Neural cell (in vitro differentiated cells): ENCODE data around the gene ADAP1. TPM values are rescaled to one million over a fixed set of nuclear protein-coding genes. Genes with fewer than 3 reads are reported as not detected.
"Not testable (repeated sequence)": the region's sequence is repeated elsewhere in the genome, so short reads cannot be mapped to it uniquely, and the experiment has no call there.

Experiments used
- H2AFZ ChIP-seq: fragments of 200-600, 300-800 bp; sonication (generic), shearing (Covaris generic); 2 replicates; pipeline ENCODE4 v1.6.0; 2014; ENCODE audit warnings: low read depth, mild to moderate bottlenecking, antibody characterized with exemption, low read length, moderate library complexity
- H3F3A ChIP-seq: fragments of 200-600 bp; shearing (Covaris generic); 2 replicates; pipeline ENCODE4 v1.6.1; 2016; ENCODE audit warnings: mild to moderate bottlenecking, moderate library complexity, mixed read lengths, antibody characterized with exemption, low read length; ENCODE audit not compliant: insufficient read depth, poor library complexity, severe bottlenecking
- H3K27ac ChIP-seq: fragments of 200-600, 300-800 bp; sonication (generic), shearing (Covaris generic); 2 replicates; pipeline ENCODE4 v1.5.1; 2014; ENCODE audit warnings: mild to moderate bottlenecking, low read length, moderate library complexity
- H3K27me3 ChIP-seq: fragments of 300-800, 200-600 bp; sonication (generic), shearing (Covaris generic); 2 replicates; pipeline ENCODE4 v1.6.0; 2014; ENCODE audit warnings: mild to moderate bottlenecking, low read depth, low read length, moderate library complexity; ENCODE audit not compliant: insufficient read depth
- H3K36me3 ChIP-seq: fragments of 300-800, 200-600 bp; sonication (generic), shearing (Covaris generic); 2 replicates; pipeline ENCODE4 v1.5.1; 2014; ENCODE audit warnings: mild to moderate bottlenecking, antibody characterized with exemption, low read length, moderate library complexity; ENCODE audit not compliant: insufficient read depth
- H3K4me2 ChIP-seq: fragments of 300-800, 200-600 bp; sonication (generic), shearing (Covaris generic); 2 replicates; pipeline ENCODE4 v1.6.0; 2014; ENCODE audit warnings: mild to moderate bottlenecking, low read length
- H3K4me3 ChIP-seq: fragments of 300-800, 200-600 bp; sonication (generic), shearing (Covaris generic); 2 replicates; pipeline ENCODE4 v1.5.1; 2014; ENCODE audit warnings: mild to moderate bottlenecking, low read length, moderate library complexity
- H3K79me2 ChIP-seq: fragments of 200-600 bp; shearing (Covaris generic); replicated peaks from 2 replicates; pipeline ENCODE4 v1.6.0; 2014; ENCODE audit warnings: mild to moderate bottlenecking, low read length, moderate library complexity; ENCODE audit not compliant: insufficient read depth
- H3K9ac ChIP-seq: fragments of 300-800, 200-600 bp; sonication (generic), shearing (Covaris generic); 2 replicates; pipeline ENCODE4 v1.6.1; 2016; ENCODE audit warnings: mild to moderate bottlenecking, low read length, mixed read lengths
- H3K9me2 ChIP-seq: fragments of 200-600 bp; shearing (Covaris generic); 2 replicates; pipeline ENCODE4 v1.6.1; 2016; ENCODE audit warnings: mild to moderate bottlenecking, low read length, mixed read lengths; ENCODE audit not compliant: insufficient read depth
- H3K9me3 ChIP-seq: fragments of 200-600, 300-800 bp; sonication (generic), shearing (Covaris generic); 2 replicates; pipeline ENCODE4 v1.6.1; 2016; ENCODE audit warnings: mild to moderate bottlenecking, mixed run types, low read length, moderate library complexity, mixed read lengths
- H4K20me1 ChIP-seq: fragments of 200-600 bp; shearing (Covaris generic); 2 replicates; pipeline ENCODE4 v1.6.1; 2016; ENCODE audit warnings: mild to moderate bottlenecking, mixed run types; ENCODE audit not compliant: insufficient read depth
- EP300 ChIP-seq: fragments of 450-650 bp; conservative IDR thresholded peaks from 2 replicates; pipeline ENCODE4 v1.6.1; 2014; ENCODE audit warnings: antibody characterized with exemption, mild to moderate bottlenecking, moderate library complexity; ENCODE audit not compliant: poor library complexity, severe bottlenecking
- EZH2 ChIP-seq: fragments of 200-600, 300-800 bp; shearing (Covaris generic), sonication (generic); IDR thresholded peaks from 2 replicates; pipeline ENCODE4 v1.6.1; 2014; ENCODE audit warnings: antibody characterized with exemption, low read length, borderline replicate concordance, mild to moderate bottlenecking; ENCODE audit not compliant: insufficient read depth, poor library complexity, severe bottlenecking
- MXI1 ChIP-seq: fragments of 450-650 bp; conservative IDR thresholded peaks from 2 replicates; pipeline ENCODE4 v1.6.1; 2014; ENCODE audit warnings: antibody characterized with exemption, mild to moderate bottlenecking; ENCODE audit not compliant: poor library complexity, severe bottlenecking
- POLR2AphosphoS5 ChIP-seq: IDR thresholded peaks from 2 replicates; pipeline ENCODE4 v1.6.1; 2012
- RAD21 ChIP-seq: fragments of 450-650 bp; conservative IDR thresholded peaks from 2 replicates; pipeline ENCODE4 v1.6.1; 2014; ENCODE audit warnings: antibody characterized with exemption, mild to moderate bottlenecking, moderate library complexity
- REST ChIP-seq: IDR thresholded peaks from 2 replicates; pipeline ENCODE4 v1.6.1; 2012; ENCODE audit warnings: borderline replicate concordance
- SMC3 ChIP-seq: fragments of 450-650 bp; conservative IDR thresholded peaks from 2 replicates; pipeline ENCODE4 v1.6.1; 2014; ENCODE audit warnings: antibody characterized with exemption, mild to moderate bottlenecking, moderate library complexity; ENCODE audit not compliant: poor library complexity
- TAF1 ChIP-seq: IDR thresholded peaks from 2 replicates; pipeline ENCODE4 v1.6.1; 2012; ENCODE audit warnings: low read depth
- polyA plus RNA-seq: library from polyadenylated mRNA; depleted of rRNA; stranded (reverse); fragments of >200 nt; gene quantifications from 2 replicates; pipeline ENCODE4 v1.2.3, GENCODE V29; 2014
- TF ChIP-seq, protein P1 (sequence below): fragments of 450-650 bp; IDR thresholded peaks from 2 replicates; pipeline ENCODE4 v1.5.1; 2014; ENCODE audit warnings: antibody characterized with exemption, mild to moderate bottlenecking, moderate library complexity; ENCODE audit not compliant: poor library complexity, severe bottlenecking

The ADAP1 gene
- polyA plus RNA-seq, 1 donor from 2014 or later: 76.8 TPM

DNA sequence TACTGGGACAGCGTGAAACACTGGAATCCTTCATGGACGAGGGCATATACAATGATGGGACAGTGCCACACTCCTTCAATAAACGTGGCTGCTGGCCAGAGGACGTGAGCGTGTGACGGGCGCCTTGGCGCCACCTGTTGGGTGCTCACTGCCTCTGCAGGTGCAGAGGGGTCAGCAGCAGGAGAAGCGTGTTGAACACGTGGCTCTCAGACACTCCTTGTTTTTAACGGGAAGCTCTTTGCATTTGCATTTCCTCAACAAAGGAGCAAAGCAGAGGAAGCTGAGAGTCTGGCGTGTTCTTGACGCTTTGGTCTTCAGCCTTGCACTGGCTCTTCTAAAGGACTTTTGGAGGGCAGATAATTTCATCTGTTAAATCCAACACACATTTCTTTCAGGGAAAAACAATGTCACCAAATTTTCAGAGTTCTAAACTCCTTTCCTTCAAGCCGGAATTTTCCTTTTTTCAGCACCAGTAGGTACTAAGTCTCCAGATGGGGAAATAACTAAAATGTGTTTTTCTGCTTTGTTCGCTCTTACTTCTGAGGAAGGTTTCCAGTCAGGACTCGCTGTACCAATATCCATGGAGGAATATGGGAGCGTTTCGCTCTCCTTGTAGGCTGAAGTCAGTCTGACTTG is 81.0 kb downstream of the ADAP1 start:
- H3F3A ChIP-seq: no peaks in the 10 kb centered on the region
- TF ChIP-seq EZH2 (no peak), RAD21 (peak; percentile 74), TAF1 (no peak), REST (no peak), SMC3 (peak; percentile 84), EP300 (no peak), MXI1 (peak; percentile 80), POLR2AphosphoS5 (no peak)
- TF ChIP-seq, protein P1, sequence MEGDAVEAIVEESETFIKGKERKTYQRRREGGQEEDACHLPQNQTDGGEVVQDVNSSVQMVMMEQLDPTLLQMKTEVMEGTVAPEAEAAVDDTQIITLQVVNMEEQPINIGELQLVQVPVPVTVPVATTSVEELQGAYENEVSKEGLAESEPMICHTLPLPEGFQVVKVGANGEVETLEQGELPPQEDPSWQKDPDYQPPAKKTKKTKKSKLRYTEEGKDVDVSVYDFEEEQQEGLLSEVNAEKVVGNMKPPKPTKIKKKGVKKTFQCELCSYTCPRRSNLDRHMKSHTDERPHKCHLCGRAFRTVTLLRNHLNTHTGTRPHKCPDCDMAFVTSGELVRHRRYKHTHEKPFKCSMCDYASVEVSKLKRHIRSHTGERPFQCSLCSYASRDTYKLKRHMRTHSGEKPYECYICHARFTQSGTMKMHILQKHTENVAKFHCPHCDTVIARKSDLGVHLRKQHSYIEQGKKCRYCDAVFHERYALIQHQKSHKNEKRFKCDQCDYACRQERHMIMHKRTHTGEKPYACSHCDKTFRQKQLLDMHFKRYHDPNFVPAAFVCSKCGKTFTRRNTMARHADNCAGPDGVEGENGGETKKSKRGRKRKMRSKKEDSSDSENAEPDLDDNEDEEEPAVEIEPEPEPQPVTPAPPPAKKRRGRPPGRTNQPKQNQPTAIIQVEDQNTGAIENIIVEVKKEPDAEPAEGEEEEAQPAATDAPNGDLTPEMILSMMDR: peak; percentile 82

GRCh38 chr7:872685-873084 is 81.8 kb downstream of the ADAP1 start:
- not testable (repeated sequence) for H4K20me1 ChIP-seq, H3K9ac ChIP-seq, H3K79me2 ChIP-seq, H3K27ac ChIP-seq, H3K4me3 ChIP-seq, H3K27me3 ChIP-seq, H3K9me2 ChIP-seq, H2AFZ ChIP-seq, H3F3A ChIP-seq, H3K36me3 ChIP-seq, H3K9me3 ChIP-seq, H3K4me2 ChIP-seq

More for the DNA sequence above, 81.0 kb downstream of the ADAP1 start:
- Histone ChIP-seq H3K4me3 (no peak overlapping the region), H3K4me2 (no peak overlapping the region), H2AFZ (no peak overlapping the region), H3K27me3 (no peaks in the 10 kb centered on the region), H3K9me2 (no peaks in the 10 kb centered on the region), H3K27ac (no peak overlapping the region), H3K36me3 (peaks cover 5% of the 10 kb centered on the region), H3K9ac (no peak overlapping the region), H3K9me3 (no peaks in the 10 kb centered on the region), H3K79me2 (peaks cover 8% of the 10 kb centered on the region), H4K20me1 (no peaks in the 10 kb centered on the region)
